Nucleus accumbens (tissue), 56 donors: ENCODE results near the gene TCF7.

ENCODE experiments used
- DNase-seq, 56 donors: peaks; one replicate each; lab custom pipeline; 2025; lab: John Stamatoyannopoulos, UW

Gene TCF7

GRCh38 chr5:134141331-134142050 lies 27.0 kb downstream of the TCF7 start:
- no peak for DNase-seq

GRCh38 chr5:134142052-134142451 lies 27.6 kb downstream of the TCF7 start:
- no peak for DNase-seq

- no peak for DNase-seq
Measured at GRCh38 chr5:134142806-134143205, 28.3 kb downstream of the TCF7 start.

GRCh38 chr5:134143431-134143830 lies 28.9 kb downstream of the TCF7 start:
- DNase-seq = no peak

GRCh38 chr5:134143944-134144941 lies 29.8 kb downstream of the TCF7 start:
- no peak for DNase-seq

- DNase-seq = no peak
Measured at GRCh38 chr5:134145041-134145757, 30.7 kb downstream of the TCF7 start.

- peak in 47 of 56 donors; percentile 19 to 87 (median 60) for DNase-seq
Measured at GRCh38 chr5:134145779-134146581, 31.5 kb downstream of the TCF7 start.

GRCh38 chr5:134146651-134147518 lies 32.4 kb downstream of the TCF7 start:
- DNase-seq = peak in 6 of 56 donors; percentile 22 to 41 (median 30)

GRCh38 chr5:134148316-134148715 lies 33.8 kb downstream of the TCF7 start:
- DNase-seq = no peak

GRCh38 chr5:134148986-134149539 lies 34.6 kb downstream of the TCF7 start:
- no peak for DNase-seq

- no peak for DNase-seq
Measured at GRCh38 chr5:134149571-134150303, 35.3 kb downstream of the TCF7 start.

GRCh38 chr5:134151723-134152122 lies 37.2 kb downstream of the TCF7 start:
- no peak for DNase-seq

GRCh38 chr5:134152173-134152832 lies 37.8 kb downstream of the TCF7 start:
- DNase-seq = peak in 1 of 56 donors; percentile 27

GRCh38 chr5:134153241-134153640 lies 38.8 kb downstream of the TCF7 start:
- DNase-seq = no peak

GRCh38 chr5:134153657-134154056 lies 39.2 kb downstream of the TCF7 start:
- no peak for DNase-seq

GRCh38 chr5:134161513-134162395 lies 47.3 kb downstream of the TCF7 start:
- no peak for DNase-seq
